GM19468 (cell line): ENCODE data around the gene PRKCA.

Experiments
- ATAC-seq: cut with Tn5 transposase; IDR thresholded peaks from one replicate; pipeline ENCODE4 v1.9.1; 2021; ENCODE audit warnings: mild to moderate bottlenecking, moderate library complexity, moderate number of reproducible peaks; ENCODE audit not compliant: unreplicated experiment; ENCODE audit errors: extremely low read depth

Gene PRKCA

GRCh38 chr17:66834919-66835454 is 532.6 kb downstream of the PRKCA start, which contains the start of gene CACNG5:
Gene CACNG5, plus strand, starts transcription at chr17:66835117. Its CDS starts 42,216 bp downstream, at chr17:66877333.
- ATAC-seq: no peak

GRCh38 chr17:66835476-66835875 is 533.1 kb downstream of the PRKCA start:
- ATAC-seq: no peak

- ATAC-seq: no peak
Observed at GRCh38 chr17:66836063-66837005, 533.9 kb downstream of the PRKCA start.

GRCh38 chr17:66837226-66837625 is 534.8 kb downstream of the PRKCA start:
- ATAC-seq: no peak

- ATAC-seq: no peak
Observed at GRCh38 chr17:66837885-66838665, 535.7 kb downstream of the PRKCA start.

- ATAC-seq: no peak
Observed at GRCh38 chr17:66839616-66840015, 537.2 kb downstream of the PRKCA start.

- no peak for ATAC-seq
Observed at GRCh38 chr17:66840061-66840460, 537.6 kb downstream of the PRKCA start.

GRCh38 chr17:66841328-66841727 is 538.9 kb downstream of the PRKCA start:
- ATAC-seq: no peak

- ATAC-seq: no peak
Observed at GRCh38 chr17:66841744-66842143, 539.3 kb downstream of the PRKCA start.

GRCh38 chr17:66842505-66842904 is 540.1 kb downstream of the PRKCA start:
- ATAC-seq: no peak

GRCh38 chr17:66842959-66843358 is 540.5 kb downstream of the PRKCA start:
- no peak for ATAC-seq

- ATAC-seq: no peak
Observed at GRCh38 chr17:66843627-66844026, 541.2 kb downstream of the PRKCA start.

- ATAC-seq: no peak
Observed at GRCh38 chr17:66847704-66848103, 545.3 kb downstream of the PRKCA start.

GRCh38 chr17:66848496-66848895 is 546.1 kb downstream of the PRKCA start:
- ATAC-seq: no peak

- ATAC-seq: no peak
Observed at GRCh38 chr17:66849032-66849655, 546.7 kb downstream of the PRKCA start.

GRCh38 chr17:66849851-66850580 is 547.6 kb downstream of the PRKCA start:
- no peak for ATAC-seq

- ATAC-seq: no peak
Observed at GRCh38 chr17:66850692-66851091, 548.3 kb downstream of the PRKCA start.

- ATAC-seq: no peak
Observed at GRCh38 chr17:66855204-66855603, 552.8 kb downstream of the PRKCA start.

GRCh38 chr17:66858226-66859083 is 556.0 kb downstream of the PRKCA start:
- no peak for ATAC-seq
